OCI-LY1 (cell line): ENCODE data around the gene CYTH4.

Experiments used
- H2AFZ ChIP-seq: fragments of 200-600 bp; sonication (generic), shearing (Covaris generic); 2 replicates; pipeline ENCODE4 v1.6.0; 2014; ENCODE audit warnings: antibody characterized with exemption, mild to moderate bottlenecking, low read length
- H3F3A ChIP-seq: fragments of 200-600 bp; sonication (generic), shearing (Covaris generic); 2 replicates; pipeline ENCODE4 v1.6.0; 2014; ENCODE audit warnings: mild to moderate bottlenecking, antibody characterized with exemption, low read length, moderate library complexity; ENCODE audit not compliant: insufficient read depth
- H3K27ac ChIP-seq: fragments of 200-600 bp; sonication (generic); 2 replicates; pipeline ENCODE4 v1.5.1; 2014; ENCODE audit warnings: low read length, mixed run types, mild to moderate bottlenecking, low read depth; ENCODE audit not compliant: poor library complexity, severe bottlenecking
- H3K27me3 ChIP-seq: fragments of 200-600 bp; sonication (generic); 2 replicates; pipeline ENCODE4 v1.6.0; 2014; ENCODE audit warnings: antibody characterized with exemption, mild to moderate bottlenecking, low read length, moderate library complexity; ENCODE audit not compliant: insufficient read depth
- H3K36me3 ChIP-seq: fragments of 200-600 bp; sonication (generic); 2 replicates; pipeline ENCODE4 v1.6.1; 2014; ENCODE audit warnings: mild to moderate bottlenecking, antibody characterized with exemption, low read length, moderate library complexity, mixed read lengths; ENCODE audit not compliant: insufficient read depth
- H3K4me1 ChIP-seq: fragments of 200-600 bp; sonication (generic); 2 replicates; pipeline ENCODE4 v1.5.1; 2014; ENCODE audit warnings: mild to moderate bottlenecking, low read length, moderate library complexity; ENCODE audit not compliant: insufficient read depth, severe bottlenecking
- H3K4me2 ChIP-seq: fragments of 200-600 bp; sonication (generic), shearing (Covaris generic); 2 replicates; pipeline ENCODE4 v1.6.1; 2014; ENCODE audit warnings: low read length
- H3K4me3 ChIP-seq: fragments of 200-600 bp; sonication (generic); 2 replicates; pipeline ENCODE4 v1.5.1; 2014; ENCODE audit warnings: low read length, low read depth, mild to moderate bottlenecking, mixed read lengths; ENCODE audit not compliant: poor library complexity, severe bottlenecking
- H3K79me2 ChIP-seq: fragments of 200-600 bp; shearing (Covaris generic); 2 replicates; pipeline ENCODE4 v1.6.1; 2016; ENCODE audit warnings: mixed run types, low read length, mixed read lengths; ENCODE audit not compliant: insufficient read depth
- H3K9ac ChIP-seq: fragments of 200-600 bp; sonication (generic), shearing (Covaris generic); 2 replicates; pipeline ENCODE4 v1.6.1; 2014; ENCODE audit warnings: mild to moderate bottlenecking, low read length, mixed read lengths
- H3K9me2 ChIP-seq: fragments of 200-600 bp; sonication (generic), shearing (Covaris generic); 2 replicates; pipeline ENCODE4 v1.6.1; 2014; ENCODE audit warnings: low read depth, mild to moderate bottlenecking, low read length, mixed read lengths
- H3K9me3 ChIP-seq: fragments of 200-600 bp; shearing (Covaris generic); 2 replicates; pipeline ENCODE4 v1.6.1; 2014; ENCODE audit warnings: low read length, mixed read lengths
- H4K20me1 ChIP-seq: fragments of 200-600 bp; sonication (generic), shearing (Covaris generic); 2 replicates; pipeline ENCODE4 v1.6.0; 2016; ENCODE audit warnings: mild to moderate bottlenecking, low read length; ENCODE audit not compliant: insufficient read depth
- CTCF ChIP-seq: fragments of 200-600 bp; sonication (generic), shearing (Covaris generic); IDR thresholded peaks from 2 replicates; pipeline ENCODE4 v1.5.1; 2017; ENCODE audit warnings: mild to moderate bottlenecking, antibody characterized with exemption, low read length, moderate library complexity, mixed read lengths
- EZH2 ChIP-seq: fragments of 200-600 bp; sonication (generic), shearing (Covaris generic); IDR thresholded peaks from 2 replicates; pipeline ENCODE4 v1.8.0; 2017; ENCODE audit warnings: borderline replicate concordance, mixed run types, mild to moderate bottlenecking, antibody characterized with exemption, low read length, moderate library complexity, mixed read lengths

CYTH4 gene

GRCh38 chr22:37357446-37358075 lies 75.3 kb downstream of the CYTH4 start:
- H3F3A ChIP-seq = no peaks in the 10 kb centered on the region
- H3K79me2 ChIP-seq = no peaks in the 10 kb centered on the region
- no peak for TF ChIP-seq CTCF
- TF ChIP-seq EZH2 = no peak
- H3K27ac ChIP-seq = no peak overlapping the region
- no peak overlapping the region for H3K4me3 ChIP-seq
- no peak overlapping the region for H3K9ac ChIP-seq
- no peaks in the 10 kb centered on the region for H3K9me2 ChIP-seq
- no peaks in the 10 kb centered on the region for H3K4me1 ChIP-seq
- H4K20me1 ChIP-seq = no peaks in the 10 kb centered on the region
- no peaks in the 10 kb centered on the region for H3K36me3 ChIP-seq
- no peak overlapping the region for H2AFZ ChIP-seq
- peaks cover 32% of the 10 kb centered on the region for H3K27me3 ChIP-seq
- no peak overlapping the region for H3K4me2 ChIP-seq
- no peaks in the 10 kb centered on the region for H3K9me3 ChIP-seq

- H3K9me2 ChIP-seq = no peaks in the 10 kb centered on the region
- H3K9me3 ChIP-seq = no peaks in the 10 kb centered on the region
- H3K4me1 ChIP-seq = no peaks in the 10 kb centered on the region
- H3K27me3 ChIP-seq = peaks cover 32% of the 10 kb centered on the region
- H2AFZ ChIP-seq = no peak overlapping the region
- H3K4me2 ChIP-seq = no peak overlapping the region
- H3K27ac ChIP-seq = no peak overlapping the region
- H3K36me3 ChIP-seq = no peaks in the 10 kb centered on the region
- no peaks in the 10 kb centered on the region for H3F3A ChIP-seq
- H3K79me2 ChIP-seq = no peaks in the 10 kb centered on the region
- TF ChIP-seq CTCF (no peak), EZH2 (no peak)
- H4K20me1 ChIP-seq = no peaks in the 10 kb centered on the region
- H3K4me3 ChIP-seq = no peak overlapping the region
- no peak overlapping the region for H3K9ac ChIP-seq
These were observed 76.1 kb downstream of the CYTH4 start for GRCh38 chr22:37358386-37358785.

- peaks cover 32% of the 10 kb centered on the region for H3K27me3 ChIP-seq
- H4K20me1 ChIP-seq = no peaks in the 10 kb centered on the region
These were observed 76.6 kb downstream of the CYTH4 start for GRCh38 chr22:37358917-37359316.

More at GRCh38 chr22:37358917-37359316, 76.6 kb downstream of the CYTH4 start:
- H3K9me3 ChIP-seq = no peaks in the 10 kb centered on the region
- H2AFZ ChIP-seq = no peak overlapping the region
- H3K9me2 ChIP-seq = no peaks in the 10 kb centered on the region
- H3K4me1 ChIP-seq = no peaks in the 10 kb centered on the region
- H3K9ac ChIP-seq = no peak overlapping the region
- H3K79me2 ChIP-seq = no peaks in the 10 kb centered on the region
- H3F3A ChIP-seq = no peaks in the 10 kb centered on the region
- no peaks in the 10 kb centered on the region for H3K36me3 ChIP-seq
- H3K27ac ChIP-seq = no peak overlapping the region
- H3K4me2 ChIP-seq = no peak overlapping the region
- H3K4me3 ChIP-seq = no peak overlapping the region
- TF ChIP-seq CTCF (no peak), EZH2 (no peak)
